Left colon (tissue), 2 donors: Measurements from ENCODE around the gene DISP2. TPM values are rescaled to one million over a fixed set of nuclear protein-coding genes. Genes with fewer than 3 reads are reported as not detected.

ENCODE experiments used
- ATAC-seq: fragments of 200-7000 bp; cut with Tn5 transposase; one replicate; pipeline ENCODE4 v1.9.1; 2020; ENCODE audit warnings: mild to moderate bottlenecking, moderate library complexity
- DNase-seq, 2 donors: peaks; one replicate each; pipeline ENCODE4 v3.0.0-alpha.2; 2020
- intact Hi-C, 2 donors: fragments of 100-400 bp; cut with DNase I in 1 of 2; cut with micrococcal nuclease in 1 of 2; formaldehyde crosslinking; loops; one replicate each; pipeline versions ENCODE4 v1.11.2 to v1.14.0; 2022; cut with DNase I, micrococcal nuclease
- total RNA-seq, 2 donors: library from RNA; stranded (reverse); fragmentation: NEBNext Ultra II Directional; extraction: Animal tissue kit (Norgen Biotek cat#: 25700); gene quantifications; one replicate each; pipeline ENCODE4 v1.2.1, GENCODE V29; 2021
- donor health status: DM: no; HTN: no; CAD: no.
- donor health status: DM: yes; HTN: yes; CAD: no.

The DISP2 gene
- total RNA-seq, 2 donors from 2014 or later, result 8.3 to 13.7 TPM

DNA sequence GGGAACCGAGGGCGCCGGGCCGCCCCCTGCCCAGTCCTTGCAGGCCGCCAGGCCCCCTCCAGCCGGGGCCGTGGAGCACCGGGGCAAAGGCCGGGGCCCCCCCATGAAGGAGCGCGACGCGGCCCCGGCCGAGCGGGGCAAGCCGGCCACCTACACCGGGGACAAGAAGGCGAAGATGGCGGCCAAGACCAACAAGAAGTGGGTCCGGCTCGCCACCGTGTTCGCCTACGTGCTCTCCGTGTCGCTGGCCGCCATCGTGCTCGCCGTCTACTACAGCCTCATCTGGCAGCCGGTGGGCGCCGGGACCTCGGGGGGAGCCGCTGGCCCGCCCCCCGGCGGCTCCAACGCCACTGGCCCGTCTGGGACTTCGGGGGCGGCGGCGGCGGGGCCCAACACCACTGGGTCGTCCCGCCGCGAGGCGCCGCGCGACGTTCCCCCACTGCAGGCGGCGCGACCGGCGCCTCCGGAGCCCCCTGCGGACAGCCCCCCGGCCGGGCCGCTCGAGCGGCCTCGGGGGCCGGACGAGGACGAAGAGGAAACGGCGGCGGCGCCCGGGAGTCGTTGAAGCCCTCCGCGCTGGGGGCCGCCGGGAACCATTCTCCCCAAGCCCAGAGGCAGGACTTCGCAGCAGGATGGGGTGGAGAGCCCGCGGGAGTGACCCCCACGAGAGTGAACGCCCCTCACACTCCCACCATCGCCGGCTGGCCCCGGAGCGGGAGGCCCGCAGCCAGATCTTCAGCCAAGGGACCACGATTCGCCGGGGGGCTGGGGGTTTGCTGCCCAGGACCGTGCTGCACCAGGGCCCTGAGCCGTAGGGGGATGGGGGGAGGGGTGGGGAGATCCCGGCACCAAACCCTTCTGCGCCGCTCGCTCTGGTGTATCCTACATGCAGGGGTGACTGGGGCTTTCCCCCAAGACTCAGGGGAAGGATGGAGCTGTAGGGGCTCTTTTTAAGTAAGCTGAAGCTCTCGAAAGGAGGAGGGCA lies 33.8 kb upstream of the DISP2 start:
- intact Hi-C loops, result no loop called here
- peak in 1 of 2 donors; percentile 62 for DNase-seq
- ATAC-seq, result no peak

DNA sequence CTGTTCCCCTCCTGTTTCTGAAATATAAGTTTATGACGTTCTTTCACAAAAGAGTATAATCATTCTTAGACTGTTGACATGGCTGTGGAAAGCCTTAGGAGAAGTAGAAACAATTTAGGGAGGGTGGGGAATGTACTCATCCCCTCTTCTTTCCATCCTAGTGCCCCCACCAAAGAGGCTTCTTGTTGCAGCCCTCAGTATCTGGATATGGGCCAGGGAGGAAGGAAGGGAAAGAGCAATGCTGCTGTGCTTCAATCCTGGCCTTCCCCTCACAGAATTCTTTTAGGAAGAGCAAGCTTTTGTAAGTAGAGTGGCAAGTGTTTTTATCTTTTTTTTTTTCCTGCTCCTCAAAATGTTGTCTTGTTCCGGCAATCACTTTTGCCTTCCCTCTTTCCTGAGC lies 32.8 kb upstream of the DISP2 start:
- intact Hi-C loops, result no loop called here
- peak in 1 of 2 donors; percentile 4 for DNase-seq
- ATAC-seq, result no peak

DNA sequence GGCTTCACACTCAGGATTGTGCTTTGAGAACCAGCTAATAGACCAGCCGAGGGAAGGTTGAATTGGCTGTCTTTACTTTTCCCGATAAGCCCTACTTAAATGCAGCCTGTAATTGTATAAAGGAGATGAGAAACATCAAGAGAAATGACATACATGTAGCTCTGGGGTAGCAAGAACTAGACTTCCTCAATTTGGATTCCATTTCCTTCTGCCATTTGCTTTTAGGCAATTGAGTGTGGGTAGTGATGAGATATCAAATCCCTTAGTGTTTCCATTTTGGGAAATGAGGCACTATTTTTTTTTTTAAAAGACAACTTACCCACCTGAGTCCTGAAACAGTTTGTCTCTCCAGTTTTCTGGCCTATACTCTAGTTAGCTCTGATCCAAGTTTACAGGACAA lies 32.3 kb upstream of the DISP2 start:
- intact Hi-C loops, result no loop called here
- ATAC-seq (no peak), DNase-seq (no peak)

DNA sequence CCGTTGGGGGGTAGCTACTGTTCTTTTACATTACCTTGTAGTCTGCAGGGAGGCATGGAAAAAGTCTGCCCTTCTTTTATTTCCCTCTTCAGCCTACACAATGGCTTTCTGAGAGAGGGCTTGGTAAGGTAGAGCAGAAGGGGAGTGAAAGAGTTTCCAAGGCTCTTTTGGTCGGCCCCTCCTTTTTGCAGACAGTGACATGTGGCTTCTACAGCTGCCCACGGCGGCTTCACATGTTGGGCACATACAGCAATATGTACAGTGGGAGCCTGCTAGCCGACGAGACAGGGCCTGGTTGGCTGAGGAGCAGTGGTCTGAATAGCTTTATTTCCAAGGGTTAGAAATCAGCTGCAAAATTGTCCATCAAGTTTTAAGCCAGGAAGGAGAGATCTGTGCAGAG lies 30.6 kb upstream of the DISP2 start:
- DNase-seq (peak in 1 of 2 donors; percentile 16), ATAC-seq (no peak)
- intact Hi-C loops, result no loop called here

DNA sequence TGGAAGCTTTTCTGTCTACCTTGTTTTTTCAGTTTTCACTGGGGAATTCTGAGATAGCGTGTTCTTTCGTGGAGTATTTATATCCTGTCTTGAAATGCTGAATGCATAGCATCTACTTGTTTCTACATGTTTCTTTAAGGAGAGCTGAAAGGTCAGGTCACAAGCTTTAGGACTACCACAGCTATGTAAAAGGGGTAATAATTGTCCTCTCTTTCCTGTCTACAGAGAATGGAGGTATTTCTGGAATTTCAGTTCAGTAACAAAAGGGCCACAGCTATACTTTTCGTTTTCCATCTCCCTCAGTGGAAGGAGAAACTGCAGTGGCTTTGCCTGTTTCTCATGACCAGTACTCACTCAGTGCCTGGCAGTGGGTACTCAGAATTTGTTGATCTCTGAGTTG lies 29.8 kb upstream of the DISP2 start:
- intact Hi-C loops, result no loop called here
- no peak for ATAC-seq
- no peak for DNase-seq

DNA sequence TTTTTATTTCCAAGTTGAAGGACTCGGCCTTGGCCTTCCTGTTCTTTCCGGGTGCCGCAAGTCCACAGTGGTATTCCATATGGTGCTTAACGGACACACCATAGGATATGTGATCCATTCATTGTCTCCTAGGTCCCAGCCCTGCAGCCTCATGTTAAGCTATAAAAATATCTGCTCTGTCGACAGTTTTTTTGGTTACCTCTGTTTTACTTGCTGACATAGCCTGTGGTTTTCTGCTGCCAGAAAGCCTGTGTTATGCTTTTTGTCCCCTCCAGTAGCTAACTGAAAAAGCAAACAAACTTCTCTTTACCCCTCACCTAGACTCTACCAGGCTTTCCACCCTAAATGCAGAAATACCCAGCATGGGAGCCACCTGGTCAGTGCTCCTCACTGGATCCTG lies 29.3 kb upstream of the DISP2 start:
- intact Hi-C loops, result no loop called here
- DNase-seq, result no peak

DNA sequence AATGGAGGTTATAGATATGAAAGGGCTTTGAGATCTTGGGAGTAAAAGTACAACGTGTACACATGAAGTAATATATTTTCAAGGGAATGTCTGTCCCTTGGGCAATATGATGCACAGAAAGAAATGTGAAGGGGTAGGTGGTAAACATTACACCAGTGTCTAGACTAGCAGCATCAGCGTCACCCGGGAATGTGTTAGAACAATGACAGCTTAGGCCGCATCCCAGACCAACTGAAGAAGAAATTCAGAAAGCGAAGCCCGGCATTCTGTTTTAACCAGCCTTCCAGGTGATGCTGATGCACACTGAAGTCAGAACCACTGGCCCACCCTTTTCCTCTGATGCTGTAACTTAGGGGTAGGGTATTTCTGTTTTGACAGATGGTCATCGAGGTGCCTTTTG lies 28.2 kb upstream of the DISP2 start:
- ATAC-seq (no peak), DNase-seq (no peak)
- intact Hi-C loops, result no loop called here

More for the DNA sequence above, 29.3 kb upstream of the DISP2 start:
- no peak for ATAC-seq

DNA sequence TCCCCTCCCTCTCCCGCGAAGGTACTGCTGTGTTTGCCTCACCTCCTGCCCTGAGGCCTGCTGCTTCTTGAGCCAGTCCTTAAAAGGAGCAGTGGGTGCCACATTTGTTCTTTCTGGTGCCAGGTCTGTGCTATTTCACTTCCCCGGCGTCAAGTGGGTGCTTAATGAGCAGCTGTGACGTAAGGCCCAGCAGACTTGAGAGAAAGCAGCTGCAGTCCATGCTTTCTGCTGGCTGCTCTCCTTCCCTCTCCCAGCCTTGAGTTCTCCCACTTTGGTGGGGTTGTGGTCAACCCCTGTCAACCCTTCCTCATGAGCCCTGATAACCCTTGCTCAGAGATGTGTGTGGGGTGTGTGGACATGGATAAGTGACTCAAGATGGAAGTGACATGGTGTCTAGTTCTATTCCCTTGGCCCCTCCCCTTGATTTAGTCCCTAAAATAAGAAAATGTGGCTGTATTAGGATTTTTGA lies 27.6 kb upstream of the DISP2 start:
- intact Hi-C loops, result no loop called here
- DNase-seq, result peak; percentile 34 to 81

DNA sequence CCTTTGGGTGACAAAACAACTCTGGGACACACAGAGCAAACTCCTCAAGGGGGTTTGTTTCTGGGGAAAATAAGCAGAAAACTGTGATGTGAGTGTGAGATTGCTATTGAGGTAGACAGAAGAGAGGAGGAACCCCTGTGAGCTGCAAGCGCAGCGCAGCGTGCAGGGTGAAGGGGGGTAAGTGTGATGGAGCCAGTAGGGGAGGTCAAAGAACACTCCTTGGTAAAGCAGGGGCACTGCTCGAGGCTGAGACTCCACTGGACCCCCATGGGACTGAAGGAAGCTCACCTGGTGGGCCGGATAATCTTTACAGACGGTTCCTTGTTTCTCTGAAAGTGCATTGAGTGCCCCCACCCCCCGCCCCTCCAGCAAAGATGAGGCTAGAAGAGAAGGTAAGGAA lies 27.0 kb upstream of the DISP2 start:
- intact Hi-C loops, result no loop called here
- no peak for ATAC-seq
- DNase-seq, result peak in 1 of 2 donors; percentile 4

More for the DNA sequence above, 27.6 kb upstream of the DISP2 start:
- peak; percentile 3 for ATAC-seq

DNA sequence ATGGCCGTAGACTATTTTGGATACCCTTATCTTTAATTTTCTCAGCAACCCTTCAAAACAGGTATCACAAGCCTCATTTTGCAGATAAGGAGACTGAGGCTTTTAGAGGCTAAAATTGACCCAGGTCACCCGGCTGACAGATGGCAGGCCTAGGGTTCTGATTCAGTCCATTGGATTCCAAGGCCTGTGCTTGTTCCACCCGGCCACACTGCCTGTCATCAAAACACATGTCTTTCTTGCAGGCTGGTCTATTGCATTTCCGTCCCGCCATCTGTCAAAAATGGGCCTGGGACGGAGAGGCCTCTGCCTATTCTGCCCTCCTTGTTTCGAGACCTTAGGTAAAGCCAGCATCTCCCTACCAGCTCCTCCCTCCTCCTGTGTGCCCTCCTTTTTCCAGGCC lies 26.4 kb upstream of the DISP2 start:
- intact Hi-C loops, result no loop called here
- no peak for ATAC-seq
- DNase-seq, result peak in 1 of 2 donors; percentile 1

DNA sequence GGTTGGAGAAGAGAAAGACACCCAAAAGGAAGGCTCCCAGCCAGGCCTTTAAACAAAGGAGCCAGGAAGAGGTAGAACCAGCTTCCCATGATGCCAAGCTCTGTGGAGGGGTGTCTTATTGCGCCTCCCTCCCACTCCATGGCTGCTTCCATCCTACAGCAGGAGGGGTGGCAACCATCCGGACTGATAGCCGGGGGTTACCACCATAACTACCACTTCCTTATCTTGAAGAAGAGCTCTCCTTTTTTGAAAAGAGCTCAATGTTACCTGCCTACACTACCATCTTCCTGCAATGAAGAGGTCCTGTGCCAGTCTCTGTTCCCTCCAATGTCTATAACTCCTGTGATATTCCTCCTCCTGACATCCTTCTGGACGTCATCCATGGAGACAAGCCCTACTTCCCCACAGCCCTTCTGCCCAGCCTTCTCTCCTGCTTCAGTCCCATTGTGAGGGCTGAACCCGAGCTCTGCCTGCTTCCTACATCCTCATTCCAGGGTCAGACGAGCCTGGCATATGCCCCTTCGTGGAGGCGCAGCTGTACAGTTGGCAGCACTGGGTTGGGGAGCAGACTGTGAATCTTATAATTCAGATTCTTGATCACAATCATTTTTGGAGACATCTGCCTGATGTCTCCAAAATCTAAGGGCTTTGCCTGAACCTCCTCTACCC lies 25.8 kb upstream of the DISP2 start:
- intact Hi-C loops, result no loop called here
- DNase-seq (peak; percentile 15 to 31), ATAC-seq (no peak)

DNA sequence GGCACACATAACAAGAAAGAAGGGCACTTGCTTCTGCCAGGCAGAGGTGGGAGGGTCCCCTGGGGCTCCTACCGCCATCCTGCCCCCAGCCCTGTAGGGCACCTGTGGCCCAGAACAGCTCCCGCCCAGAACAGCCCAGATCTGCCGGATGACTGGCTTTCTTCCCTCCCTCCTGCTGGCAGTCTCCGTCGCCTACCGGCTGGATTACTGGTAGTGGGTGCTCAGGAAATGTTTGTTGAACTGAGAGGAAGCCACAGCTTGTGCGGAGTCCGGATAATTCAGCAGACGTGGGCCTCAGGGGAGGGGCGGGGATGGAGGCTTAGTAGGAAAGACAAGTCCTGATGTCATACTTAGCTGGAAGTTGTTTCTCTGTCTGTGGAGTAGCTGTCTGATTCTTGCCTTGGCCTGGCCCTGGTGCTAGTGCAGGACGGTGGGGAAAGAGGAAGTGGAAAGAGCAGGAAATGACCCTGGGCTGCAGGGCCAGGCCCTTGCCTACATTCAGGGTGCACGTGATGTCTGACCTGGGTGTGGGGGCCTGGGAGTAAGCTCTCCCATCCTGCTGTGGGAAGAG lies 24.0 kb upstream of the DISP2 start:
- DNase-seq (peak; percentile 50 to 66), ATAC-seq (peak; percentile 50)
- intact Hi-C loops, result no loop called here

DNA sequence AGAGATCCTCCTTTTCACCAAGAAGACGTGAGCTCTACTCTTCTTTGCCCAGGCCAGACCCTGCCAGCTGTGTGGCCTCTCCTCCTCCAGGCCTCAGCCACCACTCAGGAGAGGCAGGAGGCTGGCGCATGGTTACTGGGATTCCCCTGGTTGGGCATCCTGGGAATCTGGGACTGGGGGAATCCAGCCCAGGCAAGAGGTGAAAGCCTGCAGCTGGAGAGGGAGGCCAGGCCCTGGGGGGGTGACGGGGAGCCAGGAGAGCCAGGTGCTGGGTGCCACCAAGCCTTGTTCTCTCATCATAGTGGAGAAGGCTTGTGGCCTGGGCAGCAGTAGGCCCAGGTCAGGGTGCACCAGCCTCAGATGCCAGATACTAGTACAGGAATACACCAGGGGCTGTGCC lies 23.5 kb upstream of the DISP2 start:
- DNase-seq (peak in 1 of 2 donors; percentile 33), ATAC-seq (no peak)
- intact Hi-C loops, result no loop called here

DNA sequence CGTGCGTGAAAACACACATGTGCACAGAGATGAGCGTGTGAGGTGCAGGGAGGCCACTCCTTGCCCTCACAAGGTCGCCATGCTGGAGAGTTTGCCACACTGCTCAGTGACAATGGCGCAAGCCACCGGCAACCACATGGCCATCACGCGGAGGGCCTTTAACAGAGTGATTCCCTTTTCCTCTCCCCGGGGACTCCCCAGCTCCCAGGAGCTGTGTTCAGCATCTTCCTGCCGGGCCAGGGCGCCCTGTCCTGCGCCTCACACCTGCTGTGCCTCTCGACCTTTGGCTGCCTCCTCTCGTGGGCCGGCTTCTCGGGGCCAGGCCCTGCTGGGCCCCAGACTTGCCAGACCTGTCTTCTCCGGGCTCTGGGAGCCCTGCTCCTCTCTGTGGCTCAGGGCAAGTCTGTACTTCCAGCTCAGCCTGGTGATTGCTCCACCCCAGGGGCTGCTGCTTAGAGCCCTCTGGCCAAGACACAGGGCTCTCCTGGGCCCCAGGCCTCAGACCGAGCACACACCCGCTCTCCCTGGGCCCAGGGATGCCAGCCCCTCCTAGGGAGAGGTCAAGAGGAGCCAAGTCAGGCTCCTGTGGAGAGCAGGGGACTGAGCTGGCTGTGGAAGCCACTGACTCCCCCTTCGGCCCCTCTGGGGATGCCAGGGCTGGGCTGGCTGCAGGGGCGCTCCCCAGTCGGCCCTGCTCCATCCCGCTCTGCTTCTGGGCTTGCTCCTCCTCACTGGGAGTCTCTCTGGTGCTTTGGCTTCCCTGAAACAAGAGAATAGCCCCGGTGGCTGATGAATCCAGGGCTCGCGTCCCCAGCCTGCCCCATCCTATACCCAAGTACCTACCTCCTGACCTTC lies 22.9 kb upstream of the DISP2 start:
- no peak for ATAC-seq
- intact Hi-C loops, result no loop called here
- DNase-seq, result peak in 1 of 2 donors; percentile 35

DNA sequence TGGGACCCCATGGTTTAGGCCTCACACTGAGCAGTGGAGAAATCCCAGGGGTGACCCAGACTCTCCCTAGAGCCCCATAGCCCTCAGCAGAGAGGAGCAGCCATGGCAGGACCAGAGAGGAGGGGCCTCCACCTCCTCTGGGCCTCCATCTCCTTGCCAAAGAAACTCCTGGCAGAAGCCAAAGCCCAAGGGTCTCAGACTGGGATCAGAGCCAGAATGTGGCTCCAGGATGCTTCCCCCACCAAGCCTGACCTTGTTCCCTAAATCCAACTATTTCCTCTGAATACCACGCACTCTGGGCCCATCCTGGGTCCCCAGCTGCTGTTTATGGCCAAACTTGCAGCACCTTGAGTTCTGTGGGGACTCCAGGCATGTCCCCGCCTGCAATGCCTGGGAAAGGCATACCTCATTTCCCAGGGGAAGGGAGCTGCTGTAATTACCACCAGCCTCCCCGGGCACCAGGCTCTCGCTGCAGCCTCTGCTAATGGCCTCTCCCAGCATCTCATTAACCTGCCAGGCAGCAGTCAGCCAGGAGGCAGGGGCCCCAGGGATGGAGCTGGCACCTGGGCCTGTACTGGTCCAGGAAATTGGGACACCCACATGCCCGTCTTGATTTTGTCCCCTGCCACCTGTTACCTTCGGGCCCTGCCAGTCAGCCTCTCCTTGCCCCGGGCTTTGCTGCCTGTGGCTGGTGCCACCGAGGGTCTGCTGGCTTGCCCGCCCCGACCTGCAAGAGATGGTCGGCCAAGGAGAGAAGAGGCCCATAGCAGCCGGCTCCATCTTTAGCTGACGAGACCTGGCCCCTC lies 21.9 kb upstream of the DISP2 start:
- intact Hi-C loops, result no loop called here

DNA sequence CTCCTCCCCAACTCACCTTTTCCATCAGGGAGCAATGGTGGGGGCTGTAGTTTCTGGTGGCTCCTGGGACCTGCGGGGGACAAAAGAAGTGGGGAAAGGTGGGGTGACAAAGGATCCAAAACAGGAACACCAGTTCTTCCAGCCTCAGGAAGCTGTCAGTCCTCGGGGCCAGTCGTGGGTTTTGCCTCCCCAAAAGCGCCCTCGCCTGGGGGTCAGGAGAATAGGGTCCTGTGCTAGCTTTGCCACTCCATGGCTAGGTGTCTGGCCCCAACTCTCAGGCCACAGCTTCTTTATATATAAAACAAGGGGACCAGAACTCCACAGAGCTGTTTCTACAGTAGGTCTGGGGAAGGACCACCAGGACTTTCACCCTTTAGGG lies 21.3 kb upstream of the DISP2 start:
- DNase-seq (peak in 1 of 2 donors; percentile 20), ATAC-seq (no peak)
- intact Hi-C loops, result no loop called here

More for the DNA sequence above, 21.9 kb upstream of the DISP2 start:
- peak in 1 of 2 donors; percentile 4 for DNase-seq
- ATAC-seq, result no peak

DNA sequence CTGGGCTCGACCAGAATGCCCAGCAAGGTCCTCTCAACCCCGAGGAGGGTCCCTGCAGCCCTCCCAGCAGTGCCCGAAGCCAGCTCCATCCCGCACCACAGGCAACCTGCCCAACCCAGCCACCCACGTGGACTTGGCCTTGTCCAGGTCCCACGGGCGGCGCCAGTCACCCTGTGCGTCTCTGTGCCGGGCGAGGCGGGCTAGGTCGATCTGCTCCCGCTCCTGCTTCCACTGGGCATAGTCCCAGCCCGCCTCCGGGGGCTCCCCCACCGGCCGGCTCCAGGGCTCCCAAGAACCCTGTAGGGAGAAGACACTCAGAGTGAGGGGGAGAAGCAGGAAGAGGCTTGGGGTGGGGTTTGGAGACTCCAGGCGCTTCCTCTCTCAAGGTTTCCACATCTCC lies 20.4 kb upstream of the DISP2 start:
- DNase-seq (peak in 1 of 2 donors; percentile 34), ATAC-seq (no peak)
- intact Hi-C loops, result no loop called here
